22Rv1 (cell line): ENCODE data around the gene RAD23B.
"Not testable (repeated sequence)": the region's sequence is repeated elsewhere in the genome, so short reads cannot be mapped to it uniquely, and the experiment has no call there.

Experiments used
- H3K27ac ChIP-seq: fragments of 450-650 bp; 2 replicates; pipeline ENCODE4 v1.5.1; 2017
- ZFX ChIP-seq: fragments of 450-650 bp; IDR thresholded peaks from 2 replicates; pipeline ENCODE4 v1.6.1; 2017; ENCODE audit warnings: antibody characterized with exemption, borderline replicate concordance
- TF ChIP-seq, protein P1 (sequence below): fragments of 450-650 bp; IDR thresholded peaks from 2 replicates; pipeline ENCODE4 v1.5.1; 2017; ENCODE audit warnings: mild to moderate bottlenecking

RAD23B gene

DNA sequence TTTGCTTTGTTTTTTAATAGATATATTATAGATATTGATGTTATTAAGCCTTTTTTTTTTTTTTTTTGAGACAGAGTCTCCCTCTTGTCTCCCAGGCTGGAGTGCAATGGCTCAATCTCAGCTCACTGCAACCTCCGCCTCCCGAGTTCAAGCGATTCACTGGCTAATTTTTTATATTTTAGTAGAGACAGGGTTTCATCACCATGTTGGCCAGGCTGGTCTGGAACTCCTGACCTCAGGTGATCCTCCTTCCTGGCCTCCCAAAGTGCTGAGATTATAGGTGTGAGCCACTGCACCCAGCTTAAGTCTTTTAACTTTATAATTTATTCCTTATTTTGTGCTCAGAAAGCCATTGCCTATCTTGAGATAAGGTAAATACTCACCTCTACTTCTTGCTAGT, 24.2 kb upstream of the RAD23B start:
- no peak for TF ChIP-seq ZFX
- TF ChIP-seq, protein P1, sequence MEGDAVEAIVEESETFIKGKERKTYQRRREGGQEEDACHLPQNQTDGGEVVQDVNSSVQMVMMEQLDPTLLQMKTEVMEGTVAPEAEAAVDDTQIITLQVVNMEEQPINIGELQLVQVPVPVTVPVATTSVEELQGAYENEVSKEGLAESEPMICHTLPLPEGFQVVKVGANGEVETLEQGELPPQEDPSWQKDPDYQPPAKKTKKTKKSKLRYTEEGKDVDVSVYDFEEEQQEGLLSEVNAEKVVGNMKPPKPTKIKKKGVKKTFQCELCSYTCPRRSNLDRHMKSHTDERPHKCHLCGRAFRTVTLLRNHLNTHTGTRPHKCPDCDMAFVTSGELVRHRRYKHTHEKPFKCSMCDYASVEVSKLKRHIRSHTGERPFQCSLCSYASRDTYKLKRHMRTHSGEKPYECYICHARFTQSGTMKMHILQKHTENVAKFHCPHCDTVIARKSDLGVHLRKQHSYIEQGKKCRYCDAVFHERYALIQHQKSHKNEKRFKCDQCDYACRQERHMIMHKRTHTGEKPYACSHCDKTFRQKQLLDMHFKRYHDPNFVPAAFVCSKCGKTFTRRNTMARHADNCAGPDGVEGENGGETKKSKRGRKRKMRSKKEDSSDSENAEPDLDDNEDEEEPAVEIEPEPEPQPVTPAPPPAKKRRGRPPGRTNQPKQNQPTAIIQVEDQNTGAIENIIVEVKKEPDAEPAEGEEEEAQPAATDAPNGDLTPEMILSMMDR, result no peak
- no peak overlapping the region for H3K27ac ChIP-seq

DNA sequence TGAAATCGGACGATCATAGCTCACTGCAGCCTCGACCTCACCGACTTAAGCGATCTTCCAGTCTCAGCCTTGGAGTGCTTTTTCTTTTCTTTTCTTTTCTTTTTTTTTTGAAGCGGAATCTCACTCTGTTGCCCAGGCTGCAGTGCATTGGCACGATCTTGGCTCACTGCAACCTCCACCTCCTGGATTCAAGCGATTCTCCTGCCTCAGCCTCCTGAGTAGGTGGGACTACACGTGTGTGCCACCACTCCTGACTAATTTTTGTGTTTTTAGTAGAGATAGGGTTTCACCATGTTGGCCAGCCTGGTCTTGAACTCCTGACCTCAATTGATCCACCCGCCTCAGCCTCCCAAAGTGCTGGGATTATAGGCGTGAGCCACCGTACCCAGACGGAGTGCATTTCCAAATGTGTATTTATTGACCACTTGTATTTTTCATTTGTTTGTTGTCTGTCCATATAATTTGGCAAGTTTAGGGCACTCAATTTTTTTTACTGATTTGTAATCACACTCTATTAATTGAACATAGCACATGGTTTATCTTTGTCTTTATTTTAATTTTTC, 23.2 kb upstream of the RAD23B start:
- not testable (repeated sequence) for H3K27ac ChIP-seq

DNA sequence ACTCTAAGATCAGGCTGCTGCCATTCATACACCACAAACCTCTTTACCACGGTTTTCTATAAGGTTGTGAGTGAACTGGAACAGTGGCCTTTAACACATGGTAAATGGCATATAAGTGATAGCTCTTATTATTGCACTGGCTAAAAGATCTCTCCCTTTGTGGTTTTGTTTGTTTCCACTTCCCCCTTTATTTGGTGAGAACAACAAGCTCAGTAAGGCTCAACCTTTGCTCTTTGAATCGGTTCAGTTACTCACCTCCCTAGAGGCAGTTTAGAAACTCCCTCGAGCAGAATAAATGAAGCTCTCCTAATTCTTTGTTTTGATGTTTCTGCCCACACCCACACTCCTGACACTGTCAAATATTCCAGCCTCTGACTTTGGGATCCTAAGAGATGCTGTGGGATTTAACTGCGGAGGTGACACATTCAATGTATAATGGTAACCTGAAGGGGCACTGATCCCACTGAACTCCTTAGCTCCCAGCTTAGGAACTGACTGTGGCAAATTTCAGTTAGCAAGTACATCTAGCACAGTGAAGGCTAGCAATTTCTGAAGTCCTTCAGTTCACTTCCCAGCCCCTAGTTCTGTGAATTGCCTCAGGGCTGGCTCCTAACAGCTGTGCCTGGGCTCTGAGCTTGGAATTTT, 22.5 kb upstream of the RAD23B start:
- TF ChIP-seq ZFX, result no peak
- TF ChIP-seq, protein P1, result no peak
- H3K27ac ChIP-seq, result no peak overlapping the region

DNA sequence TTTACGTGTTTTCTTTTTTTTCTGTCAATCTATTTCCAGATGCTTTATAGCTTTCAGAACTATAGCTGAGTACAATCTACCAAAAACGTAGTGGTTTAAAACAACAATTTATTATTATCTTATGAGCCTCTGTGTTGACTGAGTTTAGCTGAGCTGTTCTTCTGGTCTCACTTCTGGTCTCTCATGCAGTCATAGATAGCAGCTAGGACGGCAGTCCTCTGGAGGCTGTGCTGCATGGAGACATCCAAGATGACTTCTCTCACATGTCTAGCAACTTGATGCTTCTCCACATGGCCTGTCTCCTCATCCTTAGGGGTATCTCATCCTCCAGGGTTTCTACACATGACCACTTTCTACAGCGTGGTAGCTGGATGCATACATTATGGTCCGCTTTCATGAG, 22.0 kb upstream of the RAD23B start:
- no peak overlapping the region for H3K27ac ChIP-seq
- TF ChIP-seq, protein P1, result no peak
- no peak for TF ChIP-seq ZFX

DNA sequence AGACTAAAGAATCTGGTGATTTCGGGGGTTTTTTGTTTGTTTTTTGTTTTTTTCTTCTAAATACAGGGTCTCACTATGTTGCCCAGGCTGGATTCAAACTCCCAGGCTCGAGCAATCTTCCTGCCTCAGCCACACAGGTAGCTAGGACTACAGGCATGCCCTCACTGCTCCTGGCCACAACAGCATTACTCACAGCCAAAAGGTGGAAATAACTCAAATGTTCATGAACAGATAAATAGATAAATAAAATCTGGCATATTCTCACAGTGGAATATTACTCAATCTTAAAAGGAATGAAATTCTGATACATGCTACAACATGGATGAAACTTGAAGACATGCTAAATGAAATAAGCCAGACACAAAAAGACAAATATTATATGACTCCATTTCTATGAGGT, 19.8 kb upstream of the RAD23B start:
- H3K27ac ChIP-seq, result no peak overlapping the region
- TF ChIP-seq, protein P1, result no peak
- TF ChIP-seq ZFX, result no peak

DNA sequence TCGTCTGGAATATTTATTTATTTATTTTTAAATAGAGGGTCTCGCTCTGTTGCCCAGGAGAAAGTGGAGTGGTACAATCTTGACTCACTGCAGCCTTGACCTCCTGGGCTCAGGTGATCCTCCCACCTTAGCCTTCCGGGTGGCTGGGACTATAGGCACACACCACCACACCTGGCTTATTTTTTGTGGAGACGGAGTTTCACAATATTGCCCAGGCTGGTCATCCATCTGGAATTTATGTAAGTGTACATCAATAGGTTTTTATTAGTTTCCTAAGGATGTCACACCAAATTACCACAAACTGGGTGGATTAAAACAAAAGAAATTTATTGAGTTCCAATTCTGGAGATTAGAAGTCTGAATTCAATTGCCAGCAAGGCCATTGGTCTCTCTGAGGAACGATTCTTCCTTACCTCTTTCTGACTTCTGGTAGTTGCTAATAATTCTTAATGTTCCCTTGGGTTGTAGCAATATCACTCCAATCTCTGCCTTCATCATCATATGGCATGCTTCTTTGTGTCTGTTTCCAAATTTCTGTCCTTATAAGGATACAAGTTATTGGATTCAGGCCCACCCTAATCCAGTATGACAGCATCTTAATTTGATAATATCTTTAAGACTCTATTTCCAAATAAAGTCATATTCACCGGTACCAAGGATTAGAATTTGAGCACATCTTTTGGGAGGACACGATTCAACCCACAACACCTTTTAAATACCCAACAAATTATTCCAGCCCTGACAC, 16.3 kb upstream of the RAD23B start:
- TF ChIP-seq ZFX, result no peak
- TF ChIP-seq, protein P1, result no peak

DNA sequence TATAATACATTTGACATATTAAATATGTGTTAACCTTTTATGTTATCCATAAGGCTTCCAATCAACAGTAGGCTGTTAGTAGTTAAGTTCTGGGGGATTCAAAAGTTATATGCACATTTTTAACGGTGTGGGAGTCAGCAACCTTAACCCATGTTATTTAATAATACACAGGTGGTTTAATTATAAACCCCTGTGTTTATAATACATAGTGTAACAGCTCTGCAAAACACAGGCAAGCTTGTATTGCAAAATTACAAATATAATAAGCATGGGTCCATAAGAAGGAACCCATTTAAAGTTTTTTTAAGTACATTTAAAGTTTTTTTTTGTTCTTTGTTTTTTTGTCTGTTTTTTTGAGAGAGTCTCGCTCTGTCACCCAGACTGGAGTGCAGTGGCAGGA, 14.5 kb upstream of the RAD23B start:
- TF ChIP-seq, protein P1, result no peak
- TF ChIP-seq ZFX, result no peak
- no peak overlapping the region for H3K27ac ChIP-seq

More for the DNA sequence above, 16.3 kb upstream of the RAD23B start:
- no peak overlapping the region for H3K27ac ChIP-seq
